HUDEP-2 (cell line): ENCODE measurements around the gene SLC27A1.

Experiments used
- DNase-seq, 76 experiments: peaks; one replicate each; lab custom pipeline; 2025; ENCODE audit not compliant: unreplicated experiment in 76 of 76; lab: John Stamatoyannopoulos, UW

The SLC27A1 gene

DNA sequence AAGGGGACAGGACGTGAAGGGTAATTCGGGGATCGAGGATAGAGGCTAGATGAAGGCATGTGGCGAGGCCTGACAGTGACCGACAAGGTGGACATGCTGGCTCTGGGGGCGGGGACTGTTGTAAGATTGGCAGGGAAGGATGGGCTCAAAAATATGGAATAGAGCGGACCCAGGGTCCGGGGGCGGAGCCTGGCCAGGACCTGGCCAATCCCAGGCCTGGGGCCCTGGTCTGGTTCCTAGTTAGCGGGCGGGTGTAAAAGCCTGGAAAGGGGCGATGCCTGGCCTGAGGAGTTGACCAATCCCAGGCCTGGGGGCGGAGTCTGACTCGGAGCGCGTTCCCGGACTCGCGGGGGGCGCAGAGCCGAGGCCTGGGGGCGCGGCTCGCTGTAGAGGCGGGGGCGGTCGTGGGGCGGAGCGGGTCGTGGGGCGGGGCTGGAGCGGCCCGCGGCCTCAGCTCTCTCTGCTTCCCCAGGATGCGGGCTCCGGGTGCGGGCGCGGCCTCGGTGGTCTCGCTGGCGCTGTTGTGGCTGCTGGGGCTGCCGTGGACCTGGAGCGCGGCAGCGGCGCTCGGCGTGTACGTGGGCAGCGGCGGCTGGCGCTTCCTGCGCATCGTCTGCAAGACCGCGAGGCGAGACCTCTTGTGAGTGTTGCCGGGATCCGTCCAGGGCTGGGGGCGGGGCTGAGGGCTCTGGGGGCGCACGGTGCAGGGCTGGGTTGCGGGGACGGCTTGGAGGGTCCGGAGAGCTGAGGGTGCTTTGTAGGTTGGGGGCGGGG is at the start of gene SLC27A1:
Gene SLC27A1, plus strand, starts transcription at position 457 of the 774 bp plus-strand sequence. Its CDS starts 17 bp downstream, at position 474.
- peak; percentile 84 to 100 (median 99) for DNase-seq

DNA sequence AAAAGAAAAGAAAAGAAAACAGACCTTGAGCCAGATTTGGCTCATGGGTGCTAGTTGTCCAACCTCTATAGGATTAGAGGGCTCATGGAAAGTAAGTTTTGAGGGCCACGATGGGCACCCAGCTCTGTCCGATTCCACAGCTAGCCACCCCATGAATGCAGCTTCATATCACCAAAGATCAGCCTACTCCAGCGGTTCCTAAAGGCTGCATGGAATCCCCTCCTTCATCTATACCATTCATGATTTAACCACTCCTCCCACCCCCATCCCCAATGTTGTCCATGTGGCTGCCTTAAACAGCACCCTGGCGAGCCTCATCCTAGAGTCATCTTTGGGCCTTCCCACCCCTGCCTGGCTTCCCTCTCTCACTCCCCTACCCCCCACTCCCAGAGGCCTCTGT is 48.4 kb upstream of the SLC27A1 start:
- DNase-seq = no peak

DNA sequence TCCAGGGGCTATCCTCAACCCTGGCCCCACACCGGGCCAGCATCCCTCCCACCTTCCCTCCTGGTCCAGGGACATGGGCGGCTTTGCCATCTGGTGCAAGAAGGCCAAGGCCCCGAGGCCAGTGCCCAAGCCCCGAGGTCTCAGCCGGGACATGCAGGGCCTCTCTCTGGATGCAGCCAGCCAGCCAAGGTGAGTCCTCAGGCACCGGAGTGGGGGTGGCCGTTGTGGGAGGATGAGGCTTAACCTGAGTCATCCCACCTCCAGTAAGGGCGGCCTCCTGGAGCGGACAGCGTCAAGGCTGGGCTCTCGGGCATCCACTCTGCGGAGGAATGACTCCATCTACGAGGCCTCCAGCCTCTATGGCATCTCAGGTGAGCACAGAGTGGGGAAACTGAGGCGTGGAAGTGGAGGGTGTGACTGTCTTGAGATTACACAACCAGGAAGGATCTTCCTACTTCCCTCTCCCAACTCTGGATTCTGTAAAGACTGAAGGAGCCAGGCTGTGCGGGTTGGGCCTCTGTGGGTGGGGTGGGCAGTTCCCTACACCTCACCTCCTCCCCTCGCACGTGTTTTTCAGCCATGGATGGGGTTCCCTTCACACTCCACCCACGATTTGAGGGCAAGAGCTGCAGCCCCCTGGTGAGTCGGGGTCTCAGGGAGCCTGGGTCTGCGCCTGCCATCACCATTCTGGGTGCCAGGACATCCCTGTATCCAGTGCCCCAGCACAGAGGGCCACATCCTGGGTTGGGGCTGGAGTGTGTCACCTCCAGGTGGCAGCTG is 46.7 kb upstream of the SLC27A1 start:
- DNase-seq = no peak

DNA sequence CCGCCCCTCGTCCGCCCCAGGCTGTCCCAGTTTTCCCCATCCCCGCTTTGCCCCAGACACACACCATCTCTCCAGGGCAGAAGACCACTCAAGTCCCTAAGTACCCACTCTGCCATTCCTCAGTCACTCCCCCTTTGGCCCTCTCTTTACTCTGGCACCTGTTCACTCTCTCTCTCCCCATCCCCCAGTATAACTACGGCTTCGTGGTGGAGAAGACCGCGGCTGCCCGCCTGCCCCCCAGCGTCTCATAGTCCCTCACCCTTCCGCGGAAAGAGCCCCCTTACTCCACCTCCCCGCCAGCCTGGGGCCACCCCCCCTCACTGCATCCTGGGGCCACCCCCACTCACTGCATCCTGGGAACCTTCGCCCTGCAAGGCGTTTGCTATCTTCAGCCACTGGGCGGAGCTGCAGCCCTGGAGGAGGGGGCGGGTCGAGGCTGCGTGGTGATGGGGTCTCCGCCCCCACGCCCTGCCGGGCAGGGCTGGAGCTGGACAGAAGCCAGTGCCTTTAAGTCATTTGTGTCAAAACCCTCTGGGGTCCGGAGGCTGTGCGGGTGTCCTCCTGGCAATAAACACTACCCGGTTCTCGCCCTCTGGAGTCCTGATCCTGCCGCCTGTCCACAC is 45.5 kb upstream of the SLC27A1 start:
- DNase-seq = peak in 49 of 76 experiments; percentile 6 to 78 (median 52)

DNA sequence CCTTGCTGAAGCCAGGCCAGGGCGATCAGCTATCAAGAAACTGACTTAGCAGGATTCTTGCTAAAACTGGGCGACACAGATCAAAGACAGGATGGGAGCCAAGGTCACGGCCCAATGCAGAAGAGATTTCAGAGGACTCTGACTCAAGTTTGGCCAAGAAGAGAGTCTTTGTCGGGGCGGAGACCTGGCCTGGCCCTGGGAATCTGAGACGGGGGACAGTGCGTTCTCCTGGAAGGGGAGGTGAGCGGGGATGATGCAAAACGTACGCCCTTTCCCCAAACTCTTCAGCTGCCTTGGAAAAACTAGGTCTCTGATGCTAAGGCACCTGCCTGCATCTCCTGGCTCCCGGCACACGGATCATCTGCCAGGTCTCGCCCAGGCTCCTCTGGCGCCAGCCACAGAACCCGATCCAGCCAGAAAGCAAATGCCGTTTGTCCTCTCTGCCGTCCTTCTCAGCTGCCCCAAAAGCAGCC is 40.6 kb upstream of the SLC27A1 start:
- DNase-seq = no peak

DNA sequence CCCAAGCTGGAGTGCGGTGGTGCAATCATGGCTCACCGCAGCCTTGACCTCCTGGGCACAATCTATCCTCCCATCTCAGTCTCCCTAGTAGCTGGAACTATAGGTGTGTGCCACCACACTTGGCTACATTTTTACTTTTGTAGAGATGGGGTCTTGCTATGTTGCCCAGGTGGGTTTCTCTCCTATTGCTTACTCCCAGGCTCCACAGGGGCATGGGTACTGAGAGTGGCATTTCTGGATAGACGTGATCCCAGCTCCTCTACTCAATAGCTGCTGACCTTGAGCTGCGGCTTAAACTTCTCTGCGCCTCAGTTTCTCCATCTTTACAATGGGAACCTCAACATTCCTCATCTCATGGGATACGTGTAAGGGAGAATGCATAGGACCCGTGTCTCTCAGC is 38.9 kb upstream of the SLC27A1 start:
- no peak for DNase-seq

DNA sequence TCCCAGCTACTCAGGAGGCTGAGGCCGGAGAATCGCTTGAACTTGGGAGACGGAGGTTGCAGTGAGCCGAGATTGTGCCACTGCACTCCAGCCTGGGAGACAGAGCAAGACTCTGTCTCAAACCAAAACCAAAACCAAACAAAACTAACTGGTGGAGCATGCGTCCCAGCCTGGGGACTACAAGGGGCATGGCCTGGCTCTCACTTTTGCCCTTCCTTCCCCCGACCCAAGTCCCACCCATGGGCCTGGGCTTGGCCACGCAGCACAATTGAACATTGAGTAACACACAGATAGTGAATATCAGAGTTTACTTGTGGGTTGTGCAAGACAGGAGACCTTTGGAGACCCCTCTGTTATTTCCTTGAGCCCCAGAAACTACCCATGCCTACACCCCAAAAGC is 35.1 kb upstream of the SLC27A1 start:
- DNase-seq = no peak

DNA sequence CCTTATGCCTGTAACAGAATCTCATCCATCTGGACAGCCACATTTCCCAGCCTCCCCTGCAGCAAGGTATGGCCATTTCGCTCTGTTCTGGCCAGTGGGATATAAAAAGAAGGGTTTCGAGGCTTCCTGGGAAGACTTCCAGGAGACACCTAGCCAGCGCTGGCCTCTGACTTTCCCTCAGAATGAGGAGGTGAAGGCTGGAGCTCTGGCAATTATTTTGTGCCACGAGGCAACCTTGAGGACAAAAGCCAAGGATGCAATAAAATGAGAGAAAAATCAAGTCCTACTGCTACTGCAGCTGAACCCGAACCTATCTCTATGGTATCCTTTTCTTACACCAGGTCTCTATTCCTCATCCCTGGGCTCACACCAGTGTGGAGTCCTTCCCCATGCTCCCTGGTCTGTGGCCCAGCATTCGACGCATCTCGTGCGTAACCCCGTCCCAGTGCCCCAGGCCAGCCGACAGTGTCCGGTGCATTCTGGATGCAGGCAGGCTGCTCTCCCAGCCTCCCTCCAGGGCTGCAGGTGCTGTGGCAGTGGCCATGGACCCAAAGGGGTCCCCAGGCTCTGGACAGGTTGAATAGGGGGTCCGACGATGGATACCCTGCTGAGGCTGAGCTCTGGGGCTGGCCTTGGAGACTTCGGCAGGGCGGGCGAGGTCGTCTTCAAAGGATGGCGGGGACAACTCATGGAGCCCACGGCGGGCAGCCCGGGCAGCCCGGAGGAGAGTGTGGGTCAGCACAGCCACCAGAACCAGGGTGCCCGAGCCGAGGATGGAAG is 34.0 kb upstream of the SLC27A1 start:
- DNase-seq = no peak

DNA sequence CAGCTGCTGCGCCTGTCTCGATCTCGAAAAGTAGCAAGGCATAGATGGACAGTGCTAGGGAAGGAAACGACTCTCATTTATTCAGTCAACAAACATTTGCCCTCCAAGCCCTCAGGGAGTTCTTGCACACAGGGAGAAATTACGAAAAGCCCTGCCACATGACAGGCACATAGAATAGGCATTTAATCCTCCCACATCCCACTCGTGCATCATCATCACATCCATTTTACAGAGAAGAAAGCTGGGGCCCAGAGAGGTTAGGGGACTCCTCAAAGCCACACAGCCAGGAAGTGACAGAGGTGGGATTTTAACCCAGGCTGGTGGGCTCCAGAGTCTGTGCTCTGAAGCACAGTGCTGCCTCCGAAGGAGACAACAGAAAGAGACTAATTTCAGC is 33.5 kb upstream of the SLC27A1 start:
- DNase-seq = no peak

DNA sequence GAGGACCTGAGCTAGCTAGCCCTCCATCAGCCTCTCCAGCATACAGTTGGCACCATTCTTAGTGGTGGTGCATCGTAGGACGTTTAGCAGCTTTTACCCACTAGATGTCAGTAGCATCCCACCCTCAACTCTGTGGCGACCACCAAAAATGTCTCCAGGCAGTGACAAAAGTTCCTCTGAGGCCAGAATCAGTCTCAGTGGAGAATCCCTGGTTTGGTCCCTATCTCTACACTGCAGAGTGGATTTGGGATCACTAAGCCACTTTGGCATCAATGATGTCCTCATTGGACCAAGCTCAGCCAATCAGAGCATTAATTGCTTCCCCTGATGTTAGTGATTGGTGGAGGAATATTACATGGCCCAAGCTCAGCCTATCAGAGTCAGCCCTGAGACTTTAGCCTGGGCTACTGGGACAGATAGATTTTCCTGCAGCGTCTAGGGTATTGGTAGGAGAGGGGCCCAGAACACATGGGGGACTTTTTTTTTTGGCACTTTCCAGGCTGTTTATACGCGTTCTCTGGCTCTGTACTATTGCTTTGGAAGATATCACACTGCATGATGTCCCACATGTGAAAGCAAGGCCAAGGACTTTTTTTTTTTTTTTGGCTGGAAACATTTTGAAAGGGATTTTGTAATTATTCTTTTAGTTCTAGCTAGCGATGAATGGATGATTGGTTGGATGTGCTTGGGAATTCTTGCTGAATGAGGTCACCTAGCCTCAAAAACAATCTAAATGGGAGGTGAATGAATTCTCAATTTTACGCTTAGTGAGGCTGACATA is 28.9 kb upstream of the SLC27A1 start:
- DNase-seq = peak in 4 of 76 experiments; percentile 9 to 48 (median 14)

DNA sequence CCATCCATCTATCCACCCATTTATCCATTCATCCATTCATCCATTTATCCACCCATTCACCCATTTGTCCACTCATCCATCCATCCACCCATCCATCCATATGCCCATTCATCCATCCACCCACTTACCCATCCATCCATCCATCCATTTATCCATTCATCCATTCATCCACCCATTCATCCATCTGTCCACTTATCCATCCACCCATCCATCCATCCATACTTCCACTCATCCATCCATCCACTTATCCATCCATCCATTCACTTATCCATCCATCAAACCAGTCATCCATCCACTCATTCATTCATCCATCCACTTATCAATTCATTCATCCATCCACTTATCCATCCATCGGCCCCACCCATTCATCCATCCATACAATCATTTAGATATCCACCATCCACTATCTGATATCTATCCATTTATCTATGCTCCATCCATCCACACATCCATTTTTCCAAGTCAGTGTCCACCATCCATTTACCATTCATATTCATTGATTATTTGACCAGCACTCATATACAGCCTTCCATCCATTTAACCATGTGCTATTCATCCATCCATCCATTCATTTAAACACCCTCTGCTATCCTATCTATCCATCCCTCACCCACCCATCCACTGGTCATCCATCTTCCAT is 24.7 kb upstream of the SLC27A1 start:
- DNase-seq = no peak

DNA sequence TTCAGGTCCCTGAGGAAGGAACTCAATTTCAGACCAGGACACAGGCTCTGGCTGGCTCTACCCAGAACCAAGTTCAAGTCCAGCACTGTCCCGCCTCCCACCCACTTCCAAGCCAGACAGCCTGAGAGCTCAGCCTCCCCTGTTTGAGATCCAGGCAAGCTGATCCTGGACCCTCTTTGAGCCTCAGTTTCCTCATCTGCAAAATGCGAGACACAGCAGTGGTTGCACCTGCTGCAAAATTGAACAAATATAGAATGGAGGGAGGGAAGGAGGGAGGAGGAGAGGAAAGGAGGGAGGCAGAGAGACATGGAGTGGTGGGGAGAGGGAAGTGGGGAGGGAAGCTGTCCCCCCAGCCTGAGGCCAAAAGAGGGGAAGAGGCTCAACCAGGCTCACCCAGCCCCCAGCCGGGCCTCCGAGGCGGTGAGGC is 22.6 kb upstream of the SLC27A1 start:
- no peak for DNase-seq

DNA sequence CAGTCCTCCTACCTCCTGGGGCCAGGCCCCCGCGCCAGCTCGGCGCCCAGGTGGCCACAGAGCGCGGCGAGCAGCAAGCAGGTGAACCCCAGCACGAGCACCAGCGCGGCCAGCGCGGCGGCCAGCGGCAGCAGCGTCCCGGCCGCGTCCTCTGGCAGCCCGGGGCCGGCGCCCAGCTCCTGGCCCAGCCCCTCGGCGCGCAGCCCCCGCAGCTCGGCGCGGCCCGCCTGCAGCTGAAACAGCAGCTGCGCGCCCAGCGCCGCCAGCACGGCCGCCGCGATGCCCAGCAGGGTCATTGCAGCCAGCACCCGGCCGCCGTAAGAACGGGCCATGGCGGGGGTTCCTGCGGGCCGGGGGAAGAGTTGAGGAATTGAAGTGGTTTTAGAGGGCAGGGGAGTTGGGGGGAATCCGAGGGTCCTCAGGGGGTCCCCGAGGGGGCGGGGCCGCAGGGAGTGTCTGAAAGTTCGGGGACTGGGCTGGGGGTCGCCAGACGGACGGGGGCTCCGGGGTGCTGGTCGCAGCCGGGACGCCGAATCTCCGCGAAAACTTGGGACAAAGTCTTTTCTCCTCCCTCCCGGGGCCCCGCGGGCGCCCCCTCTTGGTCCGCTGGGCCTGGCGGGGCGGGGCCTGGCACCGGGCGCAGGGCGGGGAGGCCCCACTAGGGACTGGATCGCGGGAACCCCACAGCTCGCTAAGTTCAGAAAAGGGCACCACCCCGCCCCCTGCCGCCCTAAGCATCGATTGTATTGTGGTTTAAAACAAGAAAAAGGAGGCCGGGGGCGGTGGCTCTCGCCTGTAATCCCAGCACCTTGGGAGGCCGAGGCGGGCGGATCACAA is 22.0 kb upstream of the SLC27A1 start, which contains the start of gene TMEM221:
Gene TMEM221, minus strand, starts transcription at position 538 of the 837 bp plus-strand sequence. Its CDS starts 206 bp downstream, at position 332.
- peak in 30 of 76 experiments; percentile 7 to 51 (median 22) for DNase-seq

DNA sequence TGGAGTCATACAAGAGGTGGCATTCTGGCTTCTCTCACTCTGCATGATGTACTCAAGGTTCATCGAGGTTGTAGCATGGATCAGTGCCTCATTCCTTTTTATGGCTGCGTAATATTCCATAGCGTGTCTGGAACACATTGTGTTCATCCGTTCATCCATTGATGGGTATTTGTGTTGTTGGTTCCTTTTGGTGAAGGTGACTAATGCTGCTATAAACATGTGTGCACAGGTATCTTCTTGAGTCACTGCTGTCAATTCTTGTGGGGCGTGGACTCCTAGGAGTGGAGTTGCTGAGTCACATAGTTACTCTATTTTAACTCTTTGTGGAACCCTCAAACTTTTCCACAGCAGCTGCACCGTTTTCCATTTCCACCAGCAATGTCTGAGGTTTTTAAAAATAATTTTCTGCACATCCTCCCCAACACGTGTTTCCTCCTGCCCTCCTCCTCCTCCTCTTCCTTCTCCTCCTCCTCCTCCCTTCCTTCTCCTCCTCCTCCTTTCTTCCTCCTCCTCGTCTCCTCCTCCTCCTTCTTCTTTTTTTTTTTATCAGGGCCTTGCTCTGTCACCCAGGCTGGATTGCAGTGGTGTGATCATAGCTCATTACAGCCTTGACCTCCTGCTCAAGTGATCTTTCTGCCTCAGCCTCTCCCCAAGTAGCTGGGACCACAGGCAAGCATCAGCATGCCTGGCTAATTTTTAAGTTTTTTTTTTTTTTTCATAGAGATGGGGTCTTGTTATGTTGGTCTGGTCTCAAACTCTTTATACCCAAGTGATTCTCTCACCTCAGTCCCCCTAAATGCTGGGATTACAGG is 19.9 kb upstream of the SLC27A1 start:
- DNase-seq = peak in 3 of 76 experiments; percentile 15 to 45 (median 18)

DNA sequence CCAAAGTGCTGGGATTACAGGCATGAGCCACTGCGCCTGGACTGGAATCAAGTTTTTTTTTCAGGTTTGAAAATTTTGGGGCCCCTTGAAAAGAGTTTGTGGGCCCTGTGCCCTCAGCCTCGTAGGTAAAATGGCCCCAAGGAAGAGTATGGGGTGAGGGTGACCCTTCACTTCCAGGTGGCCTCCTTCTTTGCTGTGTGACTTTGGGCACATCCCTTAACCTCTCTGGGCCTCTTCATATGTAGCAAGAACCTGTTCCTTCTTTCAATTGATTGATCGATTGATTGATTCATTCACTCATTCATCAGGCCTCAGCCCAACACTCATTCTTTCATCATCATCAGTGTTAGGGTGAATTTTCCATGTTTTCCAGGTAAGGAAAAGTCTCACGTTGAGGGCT is 18.5 kb upstream of the SLC27A1 start:
- no peak for DNase-seq

DNA sequence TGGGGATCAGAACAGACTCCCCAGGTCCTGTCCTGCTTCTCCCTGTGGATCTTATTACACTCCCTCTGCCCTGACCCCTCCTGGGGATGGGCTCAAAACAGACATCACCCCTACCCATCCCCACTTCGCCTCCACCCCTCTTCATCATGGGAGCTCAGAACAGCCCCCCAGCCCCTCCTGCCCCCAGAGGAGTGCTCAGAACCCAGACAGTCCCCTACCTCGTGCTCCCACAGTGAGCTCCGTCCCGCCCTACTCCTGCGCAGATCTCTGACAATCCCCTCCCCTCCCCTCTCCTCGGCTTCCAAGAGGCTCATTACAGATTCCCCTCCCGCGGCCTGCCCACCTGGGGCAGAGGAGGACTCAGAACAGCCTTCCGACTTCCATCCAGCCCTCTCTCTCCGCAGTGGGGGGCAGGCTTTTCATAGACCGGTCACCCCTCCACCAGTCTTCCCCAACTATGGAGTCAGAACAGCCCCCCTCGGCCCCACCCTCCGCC is 15.7 kb upstream of the SLC27A1 start:
- DNase-seq = no peak
